ENCODE data around the gene LRRC59.

DNA sequence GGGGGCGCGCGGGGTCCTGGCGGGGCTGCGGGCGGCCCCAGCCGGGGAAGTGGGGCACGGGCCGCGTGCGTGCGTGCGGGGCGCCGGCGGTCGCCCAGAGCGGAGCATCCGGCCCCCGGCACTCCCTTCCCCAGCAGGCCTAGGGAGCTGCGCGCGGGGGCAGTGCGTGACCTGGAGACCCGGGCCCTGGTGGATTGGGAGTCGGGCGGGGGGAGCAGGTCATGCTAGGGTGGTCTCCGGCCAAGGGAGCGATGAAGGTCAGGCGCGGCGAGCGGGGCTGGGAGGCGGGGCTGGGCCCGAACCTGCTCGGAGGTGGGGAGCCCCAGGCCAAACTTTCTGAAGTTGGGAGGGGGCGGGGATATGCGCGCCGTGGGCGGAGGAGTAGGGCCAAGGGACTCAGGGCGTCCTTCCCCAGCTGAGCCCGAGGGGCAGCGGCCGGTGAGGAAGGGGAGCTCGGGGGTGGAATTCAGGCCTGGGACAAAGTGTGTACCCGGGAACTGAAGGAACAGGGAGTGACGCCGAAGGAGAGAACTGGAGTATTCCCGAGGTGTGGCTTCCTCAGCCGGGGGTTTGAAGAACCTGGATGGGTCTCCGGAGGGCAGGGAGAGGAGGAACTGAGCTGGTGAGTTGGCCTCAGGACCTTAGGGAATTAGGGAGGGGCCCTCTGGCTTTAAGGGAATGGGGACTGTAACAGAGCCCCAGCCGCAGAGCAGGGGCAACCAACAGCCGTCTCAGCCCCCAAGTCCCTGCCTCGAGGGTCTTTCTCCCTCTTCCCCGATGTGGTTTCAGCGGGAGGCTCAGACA lies 50.8 kb downstream of the LRRC59 start:
- TF ChIP-seq, protein P1, sequence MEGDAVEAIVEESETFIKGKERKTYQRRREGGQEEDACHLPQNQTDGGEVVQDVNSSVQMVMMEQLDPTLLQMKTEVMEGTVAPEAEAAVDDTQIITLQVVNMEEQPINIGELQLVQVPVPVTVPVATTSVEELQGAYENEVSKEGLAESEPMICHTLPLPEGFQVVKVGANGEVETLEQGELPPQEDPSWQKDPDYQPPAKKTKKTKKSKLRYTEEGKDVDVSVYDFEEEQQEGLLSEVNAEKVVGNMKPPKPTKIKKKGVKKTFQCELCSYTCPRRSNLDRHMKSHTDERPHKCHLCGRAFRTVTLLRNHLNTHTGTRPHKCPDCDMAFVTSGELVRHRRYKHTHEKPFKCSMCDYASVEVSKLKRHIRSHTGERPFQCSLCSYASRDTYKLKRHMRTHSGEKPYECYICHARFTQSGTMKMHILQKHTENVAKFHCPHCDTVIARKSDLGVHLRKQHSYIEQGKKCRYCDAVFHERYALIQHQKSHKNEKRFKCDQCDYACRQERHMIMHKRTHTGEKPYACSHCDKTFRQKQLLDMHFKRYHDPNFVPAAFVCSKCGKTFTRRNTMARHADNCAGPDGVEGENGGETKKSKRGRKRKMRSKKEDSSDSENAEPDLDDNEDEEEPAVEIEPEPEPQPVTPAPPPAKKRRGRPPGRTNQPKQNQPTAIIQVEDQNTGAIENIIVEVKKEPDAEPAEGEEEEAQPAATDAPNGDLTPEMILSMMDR (IDR thresholded peaks at IDR 0.05; ENCODE audit: low read depth, low read length, missing input control): no peak
- no peak for TF ChIP-seq RXRA (IDR thresholded peaks at IDR 0.05)
- TF ChIP-seq, protein P2, sequence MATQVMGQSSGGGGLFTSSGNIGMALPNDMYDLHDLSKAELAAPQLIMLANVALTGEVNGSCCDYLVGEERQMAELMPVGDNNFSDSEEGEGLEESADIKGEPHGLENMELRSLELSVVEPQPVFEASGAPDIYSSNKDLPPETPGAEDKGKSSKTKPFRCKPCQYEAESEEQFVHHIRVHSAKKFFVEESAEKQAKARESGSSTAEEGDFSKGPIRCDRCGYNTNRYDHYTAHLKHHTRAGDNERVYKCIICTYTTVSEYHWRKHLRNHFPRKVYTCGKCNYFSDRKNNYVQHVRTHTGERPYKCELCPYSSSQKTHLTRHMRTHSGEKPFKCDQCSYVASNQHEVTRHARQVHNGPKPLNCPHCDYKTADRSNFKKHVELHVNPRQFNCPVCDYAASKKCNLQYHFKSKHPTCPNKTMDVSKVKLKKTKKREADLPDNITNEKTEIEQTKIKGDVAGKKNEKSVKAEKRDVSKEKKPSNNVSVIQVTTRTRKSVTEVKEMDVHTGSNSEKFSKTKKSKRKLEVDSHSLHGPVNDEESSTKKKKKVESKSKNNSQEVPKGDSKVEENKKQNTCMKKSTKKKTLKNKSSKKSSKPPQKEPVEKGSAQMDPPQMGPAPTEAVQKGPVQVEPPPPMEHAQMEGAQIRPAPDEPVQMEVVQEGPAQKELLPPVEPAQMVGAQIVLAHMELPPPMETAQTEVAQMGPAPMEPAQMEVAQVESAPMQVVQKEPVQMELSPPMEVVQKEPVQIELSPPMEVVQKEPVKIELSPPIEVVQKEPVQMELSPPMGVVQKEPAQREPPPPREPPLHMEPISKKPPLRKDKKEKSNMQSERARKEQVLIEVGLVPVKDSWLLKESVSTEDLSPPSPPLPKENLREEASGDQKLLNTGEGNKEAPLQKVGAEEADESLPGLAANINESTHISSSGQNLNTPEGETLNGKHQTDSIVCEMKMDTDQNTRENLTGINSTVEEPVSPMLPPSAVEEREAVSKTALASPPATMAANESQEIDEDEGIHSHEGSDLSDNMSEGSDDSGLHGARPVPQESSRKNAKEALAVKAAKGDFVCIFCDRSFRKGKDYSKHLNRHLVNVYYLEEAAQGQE (IDR thresholded peaks at IDR 0.05): no peak
- no peak for TF ChIP-seq TAF1 (conservative IDR thresholded peaks at IDR 0.05)
- TF ChIP-seq, protein P3, sequence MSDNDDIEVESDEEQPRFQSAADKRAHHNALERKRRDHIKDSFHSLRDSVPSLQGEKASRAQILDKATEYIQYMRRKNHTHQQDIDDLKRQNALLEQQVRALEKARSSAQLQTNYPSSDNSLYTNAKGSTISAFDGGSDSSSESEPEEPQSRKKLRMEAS (IDR thresholded peaks at IDR 0.05): no peak
- TF ChIP-seq EGR1 (IDR thresholded peaks at IDR 0.05; ENCODE audit: low read depth in 2 of 2): no peak
- no peak for TF ChIP-seq NR2F2 (IDR thresholded peaks at IDR 0.05)
- no peak for TF ChIP-seq RAD21 (IDR thresholded peaks at IDR 0.05)
- no peak for TF ChIP-seq JUND (IDR thresholded peaks at IDR 0.05)

All from liver (tissue), 3 donors.